SH-SY5Y (cell line): ENCODE data around the gene NOL3.

Source experiments
- GATA2 ChIP-seq: IDR thresholded peaks from 2 replicates; pipeline ENCODE4 v1.6.1; 2011; ENCODE audit warnings: mild to moderate bottlenecking, low read depth, low read length
- GATA3 ChIP-seq: IDR thresholded peaks from 2 replicates; pipeline ENCODE4 v1.6.1; 2011; ENCODE audit warnings: low read depth, mild to moderate bottlenecking, low read length, moderate library complexity

DNA sequence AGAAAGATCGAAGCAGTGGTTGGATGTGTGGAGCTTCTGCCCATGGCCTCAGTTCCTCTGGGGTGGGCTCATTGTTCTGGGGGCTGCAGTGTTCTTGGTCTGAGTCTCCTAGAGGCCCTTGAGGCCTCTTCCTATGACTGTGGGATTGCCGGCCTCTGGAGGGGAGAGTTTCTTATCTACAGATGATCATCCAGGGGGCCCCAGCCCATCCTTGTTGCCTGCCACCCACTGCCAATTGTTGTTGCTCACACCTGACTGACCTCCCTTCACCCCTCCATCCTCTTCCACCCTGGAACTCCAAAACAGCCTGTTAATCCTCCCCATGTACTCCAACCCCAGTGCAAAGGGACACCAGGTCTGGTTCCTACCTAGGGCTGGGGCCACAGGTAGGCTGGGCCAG is 25.4 kb upstream of the NOL3 start:
- TF ChIP-seq GATA2 (no peak), GATA3 (no peak)
